ENCODE data around the gene AIG1.

GRCh38 chr6:143194095-143194589, 133.5 kb downstream of the AIG1 start:
- TF ChIP-seq CTCF (IDR thresholded peaks at IDR 0.05) (no peak), MXI1 (IDR thresholded peaks at IDR 0.05; ENCODE audit: low read depth, low read length) (no peak), USF2 (IDR thresholded peaks at IDR 0.05; ENCODE audit: borderline replicate concordance, low read depth, low read length) (no peak)
